SK-N-SH treated with all-trans-retinoic acid at 6 μM for 48 hours (cell line): ENCODE measurements around the gene ASPHD1.

Experiments
- PATZ1 ChIP-seq: fragments of 250-450 bp; sonication (Bioruptor Pico); IDR thresholded peaks from 2 replicates; pipeline ENCODE4 v1.8.0; 2020; ENCODE audit warnings: mild to moderate bottlenecking, moderate library complexity, borderline replicate concordance
- TF ChIP-seq, protein P1 (sequence below): fragments of 250-450 bp; sonication (Bioruptor Pico); IDR thresholded peaks from 2 replicates; pipeline ENCODE4 v1.5.1; 2020; ENCODE audit warnings: low read depth, mild to moderate bottlenecking, moderate library complexity

GRCh38 chr16:29899516-29900101, 679 bp upstream of the ASPHD1 start, which contains the start of gene SEZ6L2:
- TF ChIP-seq PATZ1 (CRISPR knock-in tag): no peak
- TF ChIP-seq, protein P1, sequence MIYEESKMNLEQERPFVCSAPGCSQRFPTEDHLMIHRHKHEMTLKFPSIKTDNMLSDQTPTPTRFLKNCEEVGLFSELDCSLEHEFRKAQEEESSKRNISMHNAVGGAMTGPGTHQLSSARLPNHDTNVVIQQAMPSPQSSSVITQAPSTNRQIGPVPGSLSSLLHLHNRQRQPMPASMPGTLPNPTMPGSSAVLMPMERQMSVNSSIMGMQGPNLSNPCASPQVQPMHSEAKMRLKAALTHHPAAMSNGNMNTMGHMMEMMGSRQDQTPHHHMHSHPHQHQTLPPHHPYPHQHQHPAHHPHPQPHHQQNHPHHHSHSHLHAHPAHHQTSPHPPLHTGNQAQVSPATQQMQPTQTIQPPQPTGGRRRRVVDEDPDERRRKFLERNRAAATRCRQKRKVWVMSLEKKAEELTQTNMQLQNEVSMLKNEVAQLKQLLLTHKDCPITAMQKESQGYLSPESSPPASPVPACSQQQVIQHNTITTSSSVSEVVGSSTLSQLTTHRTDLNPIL (CRISPR knock-in tag): no peak
